GM21360 (cell line): ENCODE measurements around the gene GNAT3.

ENCODE experiments used
- ATAC-seq: cut with Tn5 transposase; IDR thresholded peaks from one replicate; pipeline ENCODE4 v1.9.1; 2021; ENCODE audit warnings: mild to moderate bottlenecking, moderate library complexity; ENCODE audit not compliant: unreplicated experiment

The GNAT3 gene

GRCh38 chr7:80505900-80506500 is 5.9 kb downstream of the GNAT3 start:
- no peak for ATAC-seq

- ATAC-seq, result no peak
Observed at GRCh38 chr7:80500325-80500724, 11.5 kb downstream of the GNAT3 start.

GRCh38 chr7:80499350-80499953 is 12.4 kb downstream of the GNAT3 start:
- ATAC-seq, result no peak

GRCh38 chr7:80498481-80499349 is 13.1 kb downstream of the GNAT3 start:
- ATAC-seq, result no peak

GRCh38 chr7:80496586-80496985 is 15.3 kb downstream of the GNAT3 start:
- ATAC-seq, result no peak

GRCh38 chr7:80493121-80493849 is 18.6 kb downstream of the GNAT3 start:
- ATAC-seq, result no peak

GRCh38 chr7:80491462-80491861 is 20.4 kb downstream of the GNAT3 start:
- ATAC-seq, result no peak

- ATAC-seq, result no peak
Observed at GRCh38 chr7:80488851-80489370, 23.0 kb downstream of the GNAT3 start.

- no peak for ATAC-seq
Observed at GRCh38 chr7:80488406-80488805, 23.5 kb downstream of the GNAT3 start.

- no peak for ATAC-seq
Observed at GRCh38 chr7:80485721-80486120, 26.1 kb downstream of the GNAT3 start.

- no peak for ATAC-seq
Observed at GRCh38 chr7:80482950-80483349, 28.9 kb downstream of the GNAT3 start.

GRCh38 chr7:80481196-80481884 is 30.5 kb downstream of the GNAT3 start:
- no peak for ATAC-seq

GRCh38 chr7:80480566-80480965 is 31.3 kb downstream of the GNAT3 start:
- ATAC-seq, result no peak

GRCh38 chr7:80478683-80479082 is 33.2 kb downstream of the GNAT3 start:
- no peak for ATAC-seq

- no peak for ATAC-seq
Observed at GRCh38 chr7:80476035-80476434, 35.8 kb downstream of the GNAT3 start.

GRCh38 chr7:80475383-80475782 is 36.5 kb downstream of the GNAT3 start:
- ATAC-seq, result no peak

GRCh38 chr7:80473751-80474150 is 38.1 kb downstream of the GNAT3 start:
- ATAC-seq, result no peak

GRCh38 chr7:80472491-80473200 is 39.2 kb downstream of the GNAT3 start:
- no peak for ATAC-seq

GRCh38 chr7:80468931-80469714 is 42.7 kb downstream of the GNAT3 start:
- ATAC-seq, result no peak
